Skeletal muscle satellite cell (primary cell): ENCODE data around the gene UNC80.

Source experiments
- H3K27me3 ChIP-seq: 2 replicates; pipeline ENCODE4 v1.7.0; 2013; ENCODE audit warnings: low read length; ENCODE audit not compliant: control insufficient read depth, insufficient read depth
- H3K36me3 ChIP-seq: 2 replicates; pipeline ENCODE4 v1.7.0; 2013; ENCODE audit warnings: mild to moderate bottlenecking, control low read depth, low read length; ENCODE audit not compliant: insufficient read depth
- H3K4me1 ChIP-seq: 2 replicates; pipeline ENCODE4 v1.7.0; 2013; ENCODE audit warnings: low read length; ENCODE audit not compliant: control insufficient read depth, insufficient read depth
- H3K4me2 ChIP-seq: 2 replicates; pipeline ENCODE4 v1.7.0; 2013; ENCODE audit warnings: mild to moderate bottlenecking, low read length
- H3K4me3 ChIP-seq: 2 replicates; pipeline ENCODE4 v1.7.0; 2013; ENCODE audit warnings: low read length
- H3K9ac ChIP-seq: 2 replicates; pipeline ENCODE4 v1.7.0; 2013; ENCODE audit warnings: mild to moderate bottlenecking, low read depth, low read length, moderate library complexity
- H3K9me3 ChIP-seq: replicated peaks from 2 replicates; pipeline ENCODE4 v1.7.0; 2013; ENCODE audit warnings: mild to moderate bottlenecking, control low read depth, low read length

Gene UNC80

DNA sequence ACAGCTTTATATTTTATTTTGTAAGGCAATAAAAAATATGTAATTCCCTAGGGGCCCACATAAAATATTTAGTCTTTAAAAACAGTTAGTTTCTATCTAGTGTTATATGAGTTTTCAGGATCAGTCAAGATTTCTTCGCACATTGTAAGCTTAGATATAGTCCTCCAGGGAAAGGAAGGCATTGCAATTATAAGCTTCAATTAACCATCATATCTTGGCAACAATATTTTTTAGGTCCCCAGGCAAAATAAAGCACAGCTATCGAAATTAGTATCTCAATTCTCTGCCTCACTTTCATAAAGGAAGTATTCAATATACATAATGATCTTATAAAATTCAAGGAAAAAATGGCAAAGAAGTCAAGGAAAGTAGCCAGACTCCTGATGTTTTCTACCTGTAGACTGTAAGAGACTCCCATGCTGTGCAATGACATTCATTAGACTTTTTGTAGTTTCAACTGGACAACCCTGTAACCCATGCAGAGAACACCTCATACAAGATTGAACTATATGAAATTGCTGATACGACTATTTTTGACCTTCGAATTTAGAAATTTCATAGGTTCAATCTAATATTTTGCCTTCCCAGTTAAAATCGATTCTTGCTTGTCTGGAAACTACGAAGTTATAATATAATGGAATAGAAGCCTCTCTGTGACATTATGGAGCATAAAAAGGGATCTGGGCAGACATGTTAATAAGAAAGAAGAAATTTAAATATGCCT lies 96.8 kb downstream of the UNC80 start:
- Histone ChIP-seq H3K36me3 (no peaks in the 10 kb centered on the region), H3K4me1 (peaks cover 2% of the 10 kb centered on the region), H3K4me3 (no peak overlapping the region)

DNA sequence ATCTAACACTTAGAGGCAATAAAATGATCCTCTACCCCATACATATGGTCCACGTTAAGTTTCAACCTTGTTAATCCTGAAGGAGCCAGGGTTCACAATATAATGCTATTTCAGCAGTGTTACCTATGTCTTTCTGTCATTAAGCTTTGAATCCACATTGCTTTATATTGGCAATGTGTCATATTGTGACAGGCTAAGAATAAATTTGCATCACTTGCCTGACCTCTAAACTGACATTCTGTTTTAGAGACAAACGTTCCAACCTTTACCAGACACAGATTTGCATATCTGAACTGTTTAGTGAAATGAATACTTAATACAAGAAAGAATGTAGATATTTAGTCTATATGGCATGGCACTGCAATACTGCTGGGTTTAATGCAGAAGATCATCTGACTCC lies 98.4 kb downstream of the UNC80 start:
- H3K4me1 ChIP-seq, result peaks cover 2% of the 10 kb centered on the region
- no peak overlapping the region for H3K9ac ChIP-seq
- no peak overlapping the region for H3K4me3 ChIP-seq
- H3K27me3 ChIP-seq, result no peaks in the 10 kb centered on the region
- H3K9me3 ChIP-seq, result no peaks in the 10 kb centered on the region
- H3K36me3 ChIP-seq, result no peaks in the 10 kb centered on the region
- H3K4me2 ChIP-seq, result no peak overlapping the region

More for the DNA sequence above, 96.8 kb downstream of the UNC80 start:
- no peaks in the 10 kb centered on the region for H3K27me3 ChIP-seq
- no peak overlapping the region for H3K9ac ChIP-seq
- H3K4me2 ChIP-seq, result no peak overlapping the region
- no peaks in the 10 kb centered on the region for H3K9me3 ChIP-seq

DNA sequence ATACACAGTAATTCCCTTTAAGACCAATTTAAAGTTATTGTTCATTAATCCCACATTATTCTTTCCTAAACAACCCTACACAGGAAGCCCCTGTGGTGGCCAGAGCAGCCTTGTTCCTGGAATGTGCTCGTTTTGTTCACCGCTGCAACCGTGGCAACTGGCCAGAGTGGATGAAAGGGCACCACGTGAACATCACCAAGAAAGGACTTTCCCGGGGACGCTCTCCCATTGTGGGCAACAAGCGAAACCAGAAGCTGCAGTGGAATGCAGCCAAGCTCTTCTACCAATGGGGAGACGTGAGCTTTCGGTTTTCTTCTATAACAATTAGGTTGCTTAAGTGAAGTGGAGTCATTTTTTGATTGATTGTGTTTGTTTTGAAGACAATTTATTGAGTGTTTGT lies 101.0 kb downstream of the UNC80 start:
- H3K27me3 ChIP-seq, result no peaks in the 10 kb centered on the region
- no peaks in the 10 kb centered on the region for H3K9me3 ChIP-seq
- H3K4me1 ChIP-seq, result peaks cover 2% of the 10 kb centered on the region
- H3K36me3 ChIP-seq, result no peaks in the 10 kb centered on the region
- H3K4me2 ChIP-seq, result peak overlapping the region; percentile 51
- H3K4me3 ChIP-seq, result peak overlapping the region; percentile 18
- no peak overlapping the region for H3K9ac ChIP-seq

DNA sequence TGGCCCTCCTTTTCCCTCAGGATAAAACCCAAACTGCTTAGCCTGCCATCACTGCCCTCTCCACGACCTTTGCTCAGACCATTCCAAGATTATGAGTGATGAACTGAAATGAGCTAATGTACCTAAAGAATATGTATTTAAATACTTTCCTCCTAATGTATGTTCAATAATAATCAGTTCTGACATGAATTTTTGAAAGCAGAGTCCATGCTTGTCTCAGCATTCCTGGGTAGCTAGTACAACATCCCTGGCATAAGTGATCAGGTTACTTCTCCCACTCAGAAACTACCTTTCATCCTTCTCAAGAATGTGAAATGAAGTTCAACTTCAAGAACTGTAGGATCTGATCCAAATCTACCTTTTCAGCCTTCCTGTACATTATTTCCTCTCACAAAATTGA lies 103.6 kb downstream of the UNC80 start:
- no peak overlapping the region for H3K4me3 ChIP-seq
- peaks cover 2% of the 10 kb centered on the region for H3K4me1 ChIP-seq
- H3K9me3 ChIP-seq, result no peaks in the 10 kb centered on the region
- no peak overlapping the region for H3K9ac ChIP-seq
- no peak overlapping the region for H3K4me2 ChIP-seq
- H3K27me3 ChIP-seq, result no peaks in the 10 kb centered on the region
- H3K36me3 ChIP-seq, result no peaks in the 10 kb centered on the region

DNA sequence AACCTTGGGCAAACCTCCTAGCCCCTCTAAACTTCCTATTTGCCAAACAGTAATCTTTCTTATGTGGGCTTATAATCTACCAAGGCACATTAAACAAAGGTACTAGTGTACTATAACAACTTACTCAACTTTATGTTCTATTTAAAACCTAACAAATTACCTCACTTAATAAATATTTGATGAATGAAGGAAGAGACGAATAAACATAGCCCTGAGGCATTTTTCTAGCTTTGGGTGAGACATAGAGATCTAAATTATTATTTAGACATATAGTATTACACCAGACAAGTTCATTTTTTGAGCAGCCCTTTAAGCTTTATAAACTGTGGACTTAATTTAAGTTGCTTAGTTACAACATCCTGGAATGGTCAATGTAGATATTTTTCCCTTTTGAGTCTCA lies 104.6 kb downstream of the UNC80 start:
- Histone ChIP-seq H3K4me3 (no peak overlapping the region), H3K9me3 (no peaks in the 10 kb centered on the region), H3K27me3 (no peaks in the 10 kb centered on the region), H3K36me3 (no peaks in the 10 kb centered on the region), H3K4me2 (no peak overlapping the region), H3K9ac (no peak overlapping the region), H3K4me1 (peaks cover 2% of the 10 kb centered on the region)

DNA sequence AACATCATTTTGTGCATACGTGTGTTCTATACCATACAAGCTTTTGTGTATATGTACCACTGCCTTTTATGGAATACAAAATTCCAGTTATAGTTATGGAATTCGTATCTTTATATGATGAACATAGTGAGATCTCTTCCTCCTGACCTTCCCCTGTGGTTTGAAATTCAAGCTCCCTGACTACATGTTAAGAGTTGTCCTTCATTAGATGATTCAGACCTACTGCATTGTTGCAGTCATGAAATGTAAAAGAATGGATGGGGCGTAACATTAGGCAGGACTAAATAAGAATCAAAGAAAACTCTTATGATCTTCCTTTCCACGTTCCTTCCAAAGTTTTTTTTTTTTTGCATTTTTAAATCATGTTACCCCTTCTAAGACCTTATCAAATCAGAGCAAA lies 107.1 kb downstream of the UNC80 start:
- Histone ChIP-seq H3K4me3 (no peak overlapping the region), H3K36me3 (no peaks in the 10 kb centered on the region), H3K9ac (no peak overlapping the region), H3K4me2 (no peak overlapping the region), H3K9me3 (no peaks in the 10 kb centered on the region), H3K27me3 (no peaks in the 10 kb centered on the region), H3K4me1 (no peaks in the 10 kb centered on the region)

- Histone ChIP-seq H3K9ac (no peak overlapping the region), H3K27me3 (no peaks in the 10 kb centered on the region), H3K4me1 (no peaks in the 10 kb centered on the region), H3K36me3 (no peaks in the 10 kb centered on the region), H3K4me2 (no peak overlapping the region), H3K4me3 (no peak overlapping the region), H3K9me3 (no peaks in the 10 kb centered on the region)
Measured at GRCh38 chr2:209900638-209901037, 129.0 kb downstream of the UNC80 start.

GRCh38 chr2:209901172-209901571 lies 129.5 kb downstream of the UNC80 start:
- Histone ChIP-seq H3K27me3 (no peaks in the 10 kb centered on the region), H3K36me3 (no peaks in the 10 kb centered on the region), H3K9ac (no peak overlapping the region), H3K4me3 (no peak overlapping the region), H3K4me2 (no peak overlapping the region), H3K4me1 (no peaks in the 10 kb centered on the region), H3K9me3 (no peaks in the 10 kb centered on the region)

GRCh38 chr2:209905691-209906090 lies 134.1 kb downstream of the UNC80 start:
- Histone ChIP-seq H3K9me3 (no peaks in the 10 kb centered on the region), H3K36me3 (no peaks in the 10 kb centered on the region), H3K4me3 (no peak overlapping the region), H3K4me1 (no peaks in the 10 kb centered on the region), H3K9ac (no peak overlapping the region), H3K4me2 (no peak overlapping the region), H3K27me3 (no peaks in the 10 kb centered on the region)

DNA sequence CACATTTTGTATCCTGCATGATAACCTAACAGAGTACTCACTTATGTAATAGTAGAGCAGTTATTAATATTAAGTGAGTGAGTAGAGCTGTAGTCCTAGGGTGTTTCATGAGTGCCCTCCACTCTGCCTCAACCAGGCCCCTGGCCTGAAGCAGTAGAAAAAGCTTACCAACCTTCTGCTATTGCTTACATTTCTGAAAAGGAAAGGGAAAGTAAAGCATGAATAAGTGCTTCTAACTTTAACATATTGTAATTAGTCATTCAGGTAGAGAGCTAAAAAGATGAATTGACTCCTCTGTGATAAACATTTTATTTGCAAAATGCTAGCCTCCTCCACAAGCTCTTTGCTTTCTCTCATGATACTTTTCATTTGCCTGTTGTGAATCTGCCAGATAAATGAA lies 136.1 kb downstream of the UNC80 start:
- Histone ChIP-seq H3K4me3 (no peak overlapping the region), H3K4me1 (no peaks in the 10 kb centered on the region), H3K9me3 (no peaks in the 10 kb centered on the region), H3K4me2 (no peak overlapping the region), H3K36me3 (no peaks in the 10 kb centered on the region), H3K27me3 (no peaks in the 10 kb centered on the region), H3K9ac (no peak overlapping the region)

- H3K9ac ChIP-seq, result no peak overlapping the region
- H3K4me2 ChIP-seq, result no peak overlapping the region
- H3K36me3 ChIP-seq, result no peaks in the 10 kb centered on the region
- no peaks in the 10 kb centered on the region for H3K27me3 ChIP-seq
- H3K4me1 ChIP-seq, result no peaks in the 10 kb centered on the region
- no peaks in the 10 kb centered on the region for H3K9me3 ChIP-seq
- H3K4me3 ChIP-seq, result no peak overlapping the region
Measured at GRCh38 chr2:209908511-209908910, 136.9 kb downstream of the UNC80 start.

- no peak overlapping the region for H3K4me2 ChIP-seq
- no peaks in the 10 kb centered on the region for H3K27me3 ChIP-seq
- H3K9me3 ChIP-seq, result no peaks in the 10 kb centered on the region
- no peak overlapping the region for H3K4me3 ChIP-seq
- H3K9ac ChIP-seq, result no peak overlapping the region
- H3K4me1 ChIP-seq, result no peaks in the 10 kb centered on the region
- no peaks in the 10 kb centered on the region for H3K36me3 ChIP-seq
Measured at GRCh38 chr2:209911486-209911885, 139.9 kb downstream of the UNC80 start.
